ENCODE measurements around the gene SYPL2.

- no peak for TF ChIP-seq CTCF (conservative IDR thresholded peaks at IDR 0.05; ENCODE audit: low read length)
- no peak for TF ChIP-seq EZH2phosphoT487 (IDR thresholded peaks at IDR 0.05; ENCODE audit: borderline replicate concordance, low read depth, low read length)
Observed at GRCh38 chr1:109423498-109423897, 42.8 kb upstream of the SYPL2 start.
